Activated CD8-positive, alpha-beta memory T cell treated with anti-CD3 and anti-CD28 coated beads for 24 hours (primary cell): ENCODE measurements around the gene CRYBA2.

Experiments
- DNase-seq: peaks from one replicate; pipeline ENCODE4 v3.0.0-alpha.2; 2020

The CRYBA2 gene

GRCh38 chr2:218998414-218999002 is 5.3 kb upstream of the CRYBA2 start:
- no peak for DNase-seq

DNA sequence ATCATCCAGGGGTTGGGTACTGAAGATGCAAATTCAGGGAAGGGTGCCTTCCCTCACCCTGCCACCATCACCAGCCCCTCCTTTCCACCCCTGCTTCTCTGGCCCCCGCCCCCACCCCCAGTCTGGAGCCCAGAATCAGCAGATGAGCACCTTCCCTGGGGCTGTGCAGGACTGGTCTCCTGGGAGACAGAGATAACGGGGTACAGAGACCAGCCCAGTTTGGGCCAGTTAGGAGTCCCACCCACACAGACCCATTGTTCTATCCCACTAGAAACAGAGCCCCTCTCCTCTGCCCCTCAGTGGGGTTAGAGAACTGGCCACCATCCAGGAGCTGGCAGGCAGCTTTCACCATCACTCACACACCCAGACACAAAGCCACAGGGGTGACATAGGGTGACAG is 4.5 kb upstream of the CRYBA2 start:
- no peak for DNase-seq

DNA sequence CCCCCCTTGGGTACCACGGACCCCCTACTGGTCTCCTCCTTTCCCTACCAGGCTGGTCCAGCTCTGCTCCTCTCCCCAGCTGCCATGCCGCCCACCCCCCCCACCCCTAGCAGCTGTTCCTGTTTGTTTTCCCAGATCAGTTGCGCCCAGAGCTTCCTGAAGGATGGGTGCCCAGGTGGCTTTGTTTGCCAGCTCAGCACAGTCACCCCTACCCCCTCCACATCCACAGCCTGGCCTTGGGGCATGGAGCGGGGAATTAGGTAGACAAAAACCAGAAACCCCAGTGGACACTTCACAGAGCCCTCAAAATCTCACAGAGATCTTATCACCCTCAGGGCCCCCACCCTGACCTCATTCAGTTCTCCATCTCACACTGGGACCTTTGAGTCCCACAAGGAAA is 3.7 kb upstream of the CRYBA2 start:
- DNase-seq = no peak

- DNase-seq = peak; percentile 95
These were observed 2.9 kb upstream of the CRYBA2 start for GRCh38 chr2:218995972-218996711.

- DNase-seq = no peak
These were observed 2.3 kb upstream of the CRYBA2 start for GRCh38 chr2:218995561-218995960.

- DNase-seq = no peak
These were observed 398 bp downstream of the CRYBA2 start for GRCh38 chr2:218992703-218993344.

DNA sequence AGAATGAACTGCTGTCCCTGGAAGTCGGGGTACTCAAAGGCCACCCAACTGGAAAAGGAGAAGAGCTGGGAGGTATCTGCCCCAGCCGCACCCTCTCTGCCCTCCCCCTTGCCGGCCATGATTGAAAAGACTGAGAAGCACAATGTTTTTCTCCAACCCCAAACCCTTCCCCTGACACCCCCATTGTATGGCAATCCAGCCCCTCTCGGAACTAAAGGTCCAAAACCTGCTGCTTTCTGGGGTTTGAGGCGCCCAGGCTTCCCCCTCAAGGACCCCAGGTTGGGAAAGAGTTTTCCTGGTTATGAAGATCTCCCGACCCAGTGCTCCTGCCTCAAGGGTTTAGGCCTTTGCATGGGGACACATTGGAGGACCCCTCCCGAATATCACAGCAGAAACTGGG is 1.0 kb downstream of the CRYBA2 start:
- no peak for DNase-seq

DNA sequence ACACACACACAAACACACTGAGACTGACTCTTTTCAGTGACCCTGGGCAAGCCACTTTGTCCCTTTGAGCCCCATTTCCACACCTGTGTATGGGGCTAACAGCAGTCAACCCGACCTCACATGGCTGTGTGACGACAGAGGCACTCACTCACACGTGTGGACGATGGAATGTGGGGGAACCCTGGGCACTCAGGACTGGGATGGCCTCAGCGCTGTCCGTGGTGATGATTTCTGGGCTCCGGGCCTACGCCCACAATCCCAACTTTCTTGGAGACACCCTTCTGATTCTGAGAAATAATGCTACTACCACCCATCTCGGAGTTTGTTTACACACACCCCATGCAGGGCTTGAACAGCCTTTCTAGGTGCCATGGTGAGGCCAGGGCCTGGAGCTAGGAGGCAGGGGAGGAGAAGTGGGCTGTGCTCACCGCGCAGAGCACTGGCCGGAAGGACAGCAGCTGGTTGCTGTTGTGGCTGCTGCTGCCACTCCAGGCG is 1.5 kb downstream of the CRYBA2 start:
- no peak for DNase-seq

- DNase-seq = no peak
These were observed 2.6 kb downstream of the CRYBA2 start for GRCh38 chr2:218990612-218991011.

DNA sequence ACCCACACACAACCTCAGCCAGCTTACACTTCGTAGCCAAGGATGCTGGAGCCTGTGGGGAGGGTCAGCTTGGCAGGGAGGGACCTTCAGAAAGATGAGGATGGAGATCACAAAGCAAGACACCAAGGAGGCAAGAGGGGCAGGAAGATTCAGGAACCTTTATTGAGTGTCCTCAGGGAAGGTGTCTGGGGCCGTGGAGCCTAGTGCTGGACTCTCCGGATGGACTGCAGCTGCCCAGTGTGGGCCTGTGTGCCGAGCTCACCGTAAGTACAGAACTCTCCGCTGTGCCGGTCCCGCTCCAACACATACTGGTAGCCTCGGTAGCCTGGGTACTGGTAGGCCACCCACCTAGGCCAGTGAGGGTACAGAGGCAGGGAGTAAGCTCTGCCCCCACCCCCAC is 3.2 kb downstream of the CRYBA2 start:
- DNase-seq = no peak

DNA sequence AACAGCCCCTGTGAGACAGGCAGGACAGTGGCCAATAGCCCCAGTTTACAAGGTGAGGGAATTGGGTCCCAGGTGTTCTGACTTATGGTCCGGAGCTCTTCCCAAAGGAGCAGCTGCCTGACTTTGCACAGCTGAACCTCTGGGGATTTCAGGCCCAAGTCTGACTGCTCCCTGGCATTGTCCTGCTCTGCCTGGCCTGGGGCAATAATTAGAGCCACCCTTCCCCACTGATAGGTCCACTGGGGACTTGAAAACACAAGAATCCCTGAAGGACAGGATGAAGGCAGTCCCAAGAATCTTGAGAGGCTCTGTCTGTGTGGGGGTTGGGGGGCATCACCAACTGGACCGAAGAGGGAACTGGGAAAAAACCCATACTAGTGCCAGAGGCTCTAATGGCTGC is 4.6 kb downstream of the CRYBA2 start:
- no peak for DNase-seq

GRCh38 chr2:218988164-218988563 is 5.1 kb downstream of the CRYBA2 start:
- no peak for DNase-seq

DNA sequence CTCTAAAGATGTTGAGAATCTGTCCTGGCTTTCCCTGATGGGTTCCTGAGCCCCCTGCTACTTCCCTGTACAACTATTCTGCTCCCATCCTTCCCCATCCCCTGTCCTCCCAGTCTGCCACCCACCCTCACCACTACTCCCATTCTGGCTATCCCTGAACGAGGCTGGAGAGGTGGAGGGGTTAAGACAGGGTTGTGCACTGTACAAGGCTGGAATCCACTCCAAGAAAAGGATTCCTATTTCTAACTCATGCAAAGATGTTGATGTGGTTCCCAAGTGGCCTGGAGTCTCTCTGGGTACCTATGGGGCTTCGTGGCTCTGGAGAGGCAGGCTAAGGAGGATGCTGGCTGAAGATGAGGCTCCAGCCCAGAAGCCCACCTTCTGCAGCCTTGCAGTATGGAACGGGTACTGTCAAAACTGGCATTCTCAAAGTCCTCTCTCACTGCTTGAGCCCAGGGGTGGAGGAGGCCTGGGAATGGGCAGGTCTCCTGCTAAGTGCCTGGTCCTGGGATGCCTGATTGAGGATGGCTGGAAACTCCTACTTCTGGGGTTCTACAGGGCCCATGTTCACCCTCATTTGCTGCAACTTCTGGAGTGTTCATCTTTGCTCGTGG is 7.0 kb downstream of the CRYBA2 start:
- no peak for DNase-seq

- no peak for DNase-seq
These were observed 7.7 kb downstream of the CRYBA2 start for GRCh38 chr2:218985325-218986091.

- no peak for DNase-seq
These were observed 8.2 kb downstream of the CRYBA2 start, which contains the start of gene FEV for GRCh38 chr2:218985021-218985324. TSS of gene FEV (minus strand) at chr2:218985184. CDS start at chr2:218985075, 109 bp downstream.

DNA sequence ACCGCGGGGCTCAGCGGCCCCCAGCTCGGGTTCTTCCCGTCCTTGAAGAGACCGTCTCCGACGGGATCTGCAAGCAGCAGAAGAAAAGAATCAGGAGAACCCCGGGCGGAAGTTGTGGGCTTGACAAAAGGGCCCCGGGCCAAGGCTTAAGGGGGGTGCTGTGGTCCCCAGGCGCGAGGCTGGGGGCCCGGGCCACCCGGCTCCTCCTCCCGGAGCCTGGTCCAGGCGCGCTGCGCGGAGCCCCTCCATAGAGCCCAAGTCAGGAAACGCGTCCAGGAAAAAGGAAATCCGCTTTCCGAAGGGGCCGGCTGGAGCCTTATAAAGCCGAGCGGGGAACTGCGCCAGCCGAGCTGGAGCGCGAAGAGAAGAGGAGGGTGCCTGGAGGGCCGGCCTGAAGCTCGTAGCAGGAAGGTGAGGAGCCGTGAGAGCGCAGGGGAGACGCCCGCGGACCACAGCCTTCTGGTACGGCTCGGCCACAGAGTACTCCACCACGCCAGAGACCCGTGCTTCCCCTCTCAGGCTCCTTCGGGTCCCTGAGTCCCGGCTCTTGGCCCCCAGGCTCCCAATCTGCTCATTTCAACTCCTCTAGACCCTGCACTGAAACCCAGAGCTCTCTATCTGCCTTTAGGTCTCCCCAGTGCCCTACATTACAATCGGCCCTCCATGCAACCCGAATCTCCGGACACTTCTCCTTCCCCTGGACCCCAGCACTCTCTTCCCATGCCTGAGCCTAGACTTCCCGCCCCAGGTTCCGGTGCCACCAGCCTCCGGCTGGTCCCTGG is 8.8 kb downstream of the CRYBA2 start:
- no peak for DNase-seq

DNA sequence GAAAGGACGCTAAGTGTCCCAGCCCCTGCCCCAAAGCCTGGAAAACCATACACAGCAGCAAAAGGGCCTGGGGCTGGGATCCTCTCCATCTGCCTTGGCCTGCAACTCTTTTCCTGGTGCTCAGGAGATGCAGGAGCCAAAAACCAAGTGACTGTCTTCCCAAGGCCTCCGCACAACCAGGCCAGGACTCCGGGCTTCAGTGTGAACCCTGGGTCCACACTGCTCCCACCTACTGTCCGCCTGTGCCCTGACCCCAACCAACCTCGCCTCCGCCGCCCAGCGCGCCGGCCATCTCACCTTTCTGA is 9.3 kb downstream of the CRYBA2 start:
- no peak for DNase-seq

- no peak for DNase-seq
These were observed 9.8 kb downstream of the CRYBA2 start for GRCh38 chr2:218983263-218983933.

GRCh38 chr2:218982586-218983262 is 10.5 kb downstream of the CRYBA2 start:
- peak; percentile 57 for DNase-seq

DNA sequence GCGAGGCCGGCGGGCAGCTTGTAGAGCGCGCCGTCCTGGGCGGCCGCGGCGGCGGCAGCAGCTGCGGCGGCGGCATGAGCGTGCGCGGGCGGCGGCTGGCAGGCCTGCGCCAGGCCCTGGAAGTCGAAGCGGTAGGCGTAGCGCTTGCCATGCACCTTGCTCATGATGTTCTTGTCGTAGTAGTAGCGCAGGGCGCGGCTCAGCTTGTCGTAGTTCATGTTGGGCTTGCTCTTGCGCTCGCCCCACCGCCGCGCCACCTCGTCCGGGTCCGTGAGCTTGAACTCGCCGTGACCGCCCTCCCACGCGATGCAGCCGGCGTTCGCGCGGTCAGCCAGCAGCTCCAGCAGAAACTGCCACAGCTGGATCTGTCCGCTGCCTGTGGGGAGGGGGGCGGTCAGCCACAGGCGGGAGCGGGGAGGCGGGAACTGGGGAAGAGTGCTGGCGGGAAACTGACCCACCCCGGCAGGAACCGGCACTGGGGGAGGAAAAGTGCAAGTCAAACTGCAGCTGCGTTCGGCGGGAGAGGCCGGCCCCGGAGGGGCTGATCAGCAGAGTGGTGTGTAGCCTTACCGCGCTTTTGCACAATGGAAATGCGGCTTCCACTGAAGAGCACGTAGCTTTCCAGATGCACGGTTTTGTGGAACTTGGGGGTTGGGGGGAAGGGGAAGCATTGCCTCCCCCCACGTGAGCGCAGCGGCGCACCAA is 11.2 kb downstream of the CRYBA2 start:
- DNase-seq = peak; percentile 69
